ENCODE results near the gene POLR1G.

POLR1G gene

DNA sequence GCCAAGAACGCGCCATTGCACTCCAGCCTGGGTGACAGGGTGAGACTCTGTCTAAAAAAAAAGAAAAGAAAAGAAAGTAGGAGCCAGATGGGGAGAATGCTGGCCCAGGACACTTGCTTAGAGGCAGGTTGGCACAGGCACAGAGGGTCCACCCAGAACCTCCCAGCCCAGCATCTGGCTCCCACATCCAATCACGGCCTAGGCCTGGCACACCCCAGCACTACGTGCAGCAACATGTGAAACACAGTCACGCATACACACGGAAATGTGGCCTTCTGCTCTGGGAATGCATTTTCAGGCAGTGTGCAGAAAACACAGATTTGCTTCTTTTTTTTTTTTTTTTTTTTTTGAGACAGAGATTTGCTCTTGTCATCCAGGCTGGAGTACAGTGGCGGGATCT lies 40.5 kb downstream of the POLR1G start:
- no peak for DNase-seq

DNA sequence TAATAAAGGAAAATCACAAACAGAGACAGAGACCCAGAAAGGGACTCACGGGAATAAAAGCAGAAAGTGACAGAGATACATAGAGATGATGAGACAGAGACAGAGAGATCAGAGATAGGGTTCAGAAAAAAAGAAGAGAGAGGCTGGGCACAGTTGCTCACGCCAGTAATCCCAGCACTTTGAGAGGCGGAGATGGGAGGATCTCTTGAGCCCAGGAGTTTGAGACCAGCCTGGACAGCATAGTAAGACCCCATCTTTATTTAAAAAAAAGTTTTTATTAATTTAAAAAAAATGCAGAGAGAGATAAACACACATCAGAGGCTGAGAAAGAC lies 41.9 kb downstream of the POLR1G start:
- no peak for DNase-seq

DNA sequence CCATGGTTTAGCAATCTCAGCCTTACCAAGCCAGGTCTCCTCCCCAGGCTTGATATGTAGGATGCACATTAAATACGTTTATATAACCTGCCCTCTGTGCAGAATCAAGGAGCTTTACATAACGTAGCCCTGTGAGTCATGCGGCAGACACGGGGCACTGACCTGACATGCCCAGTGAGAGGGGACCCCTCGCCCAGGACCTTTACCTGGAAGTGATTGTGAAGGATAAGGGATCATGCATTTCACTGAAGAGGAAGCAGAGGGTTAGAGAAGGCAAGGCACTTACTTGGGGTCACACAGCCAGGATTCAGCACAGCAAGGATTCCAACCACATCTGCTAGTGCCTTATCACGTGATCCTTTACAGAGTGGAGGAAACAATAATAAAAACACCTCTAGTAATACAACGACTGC lies 42.4 kb downstream of the POLR1G start:
- DNase-seq = no peak

DNA sequence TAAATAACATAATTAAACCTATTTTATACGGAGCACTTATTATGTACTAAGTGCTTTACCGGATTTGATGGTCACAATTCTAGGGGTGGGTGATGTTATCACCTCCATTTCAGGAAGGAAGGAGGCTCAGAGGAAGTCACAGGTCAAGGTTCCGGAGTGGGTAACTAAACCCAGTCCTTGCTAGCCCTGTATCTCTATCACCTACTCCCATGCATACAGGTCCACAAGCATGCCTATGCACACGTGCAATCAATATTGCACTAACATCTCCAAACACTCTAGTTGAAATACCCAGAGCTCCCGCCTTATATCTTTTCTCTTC lies 43.5 kb downstream of the POLR1G start:
- no peak for DNase-seq

DNA sequence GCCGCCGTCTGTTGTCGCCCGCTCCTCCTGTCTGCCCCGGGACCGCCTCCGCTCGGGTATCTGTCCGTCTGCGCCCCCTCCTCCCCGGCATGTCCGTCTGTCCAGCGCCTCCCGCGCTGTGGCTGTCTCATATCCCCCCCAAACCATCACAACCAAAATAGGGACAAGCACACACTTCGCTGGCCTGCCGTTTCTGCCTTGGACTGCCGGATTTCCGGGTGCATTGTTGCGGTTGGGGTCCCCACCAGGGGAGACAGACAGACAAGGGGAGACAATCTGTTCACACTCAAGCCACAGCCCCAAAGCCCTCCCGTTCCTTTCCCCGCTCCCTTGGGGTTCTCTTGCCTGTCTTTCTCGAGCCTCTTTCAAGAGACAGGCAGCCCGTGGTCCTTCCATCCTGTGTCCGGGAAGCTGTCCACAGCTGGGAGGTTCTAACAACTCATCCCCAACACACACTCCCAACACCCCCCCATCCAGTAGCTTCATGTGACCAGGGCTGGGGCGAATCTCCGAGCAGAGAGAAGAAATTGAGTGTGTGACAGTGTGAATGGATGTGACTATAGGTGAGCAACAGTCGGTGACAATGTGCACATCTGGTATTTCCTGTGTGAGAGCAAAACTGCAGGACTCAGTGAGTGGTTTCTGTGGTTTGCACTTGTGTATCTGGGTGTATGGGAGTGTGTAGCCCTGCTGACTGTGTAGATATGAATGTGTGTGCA lies 44.8 kb downstream of the POLR1G start:
- DNase-seq = peak; percentile 66

DNA sequence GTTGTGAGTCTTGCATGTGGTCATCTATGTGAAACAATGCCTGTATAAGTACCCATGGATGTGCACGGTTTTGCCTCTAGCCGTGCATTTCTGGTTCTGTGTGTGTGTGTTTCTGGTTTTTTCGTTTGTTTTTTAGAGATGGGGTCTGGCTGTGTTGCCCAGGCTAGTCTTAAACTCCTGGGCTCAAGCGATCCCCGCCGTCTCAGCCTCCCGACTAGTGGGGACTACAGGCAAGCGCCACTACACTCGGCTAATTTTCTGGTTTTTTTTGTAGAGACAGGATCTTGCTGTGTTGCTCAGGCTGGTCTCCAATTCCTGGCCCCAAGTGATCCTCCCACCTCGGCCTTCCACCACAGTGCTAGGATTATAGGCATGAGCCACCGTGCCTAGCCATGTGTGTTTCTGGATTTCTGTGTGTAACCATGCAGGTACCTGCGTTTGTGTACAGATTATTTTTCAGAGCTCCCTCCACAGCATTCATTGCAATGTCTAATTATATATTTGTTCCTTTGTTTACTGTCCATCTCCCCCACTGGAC lies 45.5 kb downstream of the POLR1G start:
- DNase-seq = no peak

DNA sequence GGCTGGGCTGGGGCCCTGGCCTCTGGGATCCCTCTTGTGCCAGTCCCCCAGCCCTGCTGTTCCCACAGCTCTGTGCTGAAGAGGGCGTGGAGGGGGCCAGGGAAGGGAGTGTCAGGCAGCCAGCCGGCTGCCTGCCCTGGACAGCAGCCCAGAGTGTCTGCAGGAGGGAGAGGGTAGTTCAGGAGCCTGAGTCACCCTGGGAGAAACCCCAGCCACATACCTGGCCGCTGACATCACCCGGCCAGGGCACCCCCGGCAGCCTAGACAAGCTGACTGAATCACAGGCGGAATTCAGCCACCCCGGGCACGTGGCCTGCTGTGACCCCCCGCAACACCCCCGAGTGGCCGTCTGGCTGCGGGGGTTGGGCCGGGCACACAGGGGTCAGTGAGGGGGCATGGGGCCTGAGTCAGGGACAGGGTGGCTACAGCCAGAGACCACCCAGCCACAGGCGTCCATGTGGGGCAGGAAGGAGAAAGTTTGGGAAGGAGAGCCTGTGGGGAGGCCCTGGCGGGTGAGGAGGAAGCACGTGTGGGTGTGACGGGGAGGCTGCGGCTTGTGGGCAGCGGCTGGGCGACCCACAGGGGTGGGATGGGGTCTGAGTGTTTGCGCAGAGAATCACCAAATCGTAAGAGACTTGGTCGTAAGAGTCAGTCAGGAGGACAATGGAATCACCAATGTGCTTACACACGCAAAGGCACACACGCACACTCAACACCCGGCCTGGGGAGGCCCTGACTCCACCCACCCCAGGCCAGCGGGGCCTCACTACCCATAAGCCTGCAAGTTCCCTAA lies 49.5 kb downstream of the POLR1G start:
- peak; percentile 76 to 83 for DNase-seq

DNA sequence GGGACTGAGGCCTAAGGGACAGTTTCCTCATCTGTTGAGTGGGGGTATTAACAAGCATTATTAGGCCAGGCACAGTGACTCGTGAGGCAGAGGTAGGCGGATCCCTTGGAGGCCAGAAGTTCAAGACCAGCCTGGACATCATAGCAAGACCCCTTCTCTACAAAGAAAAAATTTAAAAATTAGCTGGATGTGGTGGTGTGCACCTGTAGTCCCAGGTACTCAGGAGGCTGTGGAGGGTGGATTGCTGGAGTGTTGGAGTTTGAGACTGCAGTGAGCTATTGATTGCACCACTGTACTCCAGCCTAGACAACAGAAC lies 50.0 kb downstream of the POLR1G start:
- no peak for DNase-seq

DNA sequence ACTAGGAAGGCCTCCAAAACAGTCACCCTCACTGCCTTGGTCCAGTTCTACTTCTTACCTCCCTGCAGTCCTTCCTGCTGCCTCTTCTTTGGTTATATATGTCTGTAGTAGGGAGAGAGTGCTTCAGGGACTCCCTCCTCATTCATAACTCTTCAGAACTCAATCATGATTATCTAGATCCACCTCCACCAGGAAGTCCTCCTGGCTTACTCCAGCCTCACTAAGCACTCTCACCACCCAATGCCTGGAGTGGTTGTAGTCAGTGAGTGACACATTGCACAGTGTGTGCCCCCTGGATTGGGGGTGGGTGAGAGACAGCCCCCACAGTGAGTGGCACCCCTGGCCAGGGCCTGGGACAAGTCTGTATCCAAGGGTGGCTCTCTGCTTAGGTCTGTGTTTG lies 51.3 kb downstream of the POLR1G start:
- DNase-seq = no peak
